ENCODE measurements around the gene TOM1.

Gene TOM1

GRCh38 chr22:35375526-35375925 is 75.8 kb downstream of the TOM1 start:
- Histone ChIP-seq H3K14ac (ENCODE audit: low read length) (no peak overlapping the region), H3K79me1 (ENCODE audit: low read length) (peaks cover 40% of the 10 kb centered on the region), H4K91ac (ENCODE audit: low read depth, low read length) (peak overlapping the region; percentile 7), H3K27ac (ENCODE audit: low read depth, low read length) (no peak overlapping the region), H3K9me3 (ENCODE audit: insufficient read depth, low read depth, low read length) (peaks cover 2% of the 10 kb centered on the region), H3K27me3 (ENCODE audit: insufficient read depth, low read length) (no peaks in the 10 kb centered on the region), H3K9ac (ENCODE audit: low read length) (no peak overlapping the region), H3K36me3 (ENCODE audit: control insufficient read depth in 1 of 2, insufficient read depth in 2 of 2, low read length in 2 of 2) (no peaks in the 10 kb centered on the region), H3K18ac (ENCODE audit: low read length) (no peak overlapping the region), H3K4ac (ENCODE audit: low read depth, low read length) (no peak overlapping the region), H3K4me2 (ENCODE audit: low read length) (no peak overlapping the region), H2AFZ (ENCODE audit: insufficient read depth, low read length, poor library complexity) (no peak overlapping the region), H2AK5ac (ENCODE audit: low read length) (no peak overlapping the region), H4K8ac (ENCODE audit: low read depth, low read length) (no peak overlapping the region), H2BK12ac (ENCODE audit: low read length) (peak overlapping the region; percentile 86), H2BK120ac (ENCODE audit: insufficient read depth, low read length, poor library complexity) (no peak overlapping the region), H2BK5ac (ENCODE audit: low read depth, low read length, poor library complexity) (no peak overlapping the region), H3K79me2 (ENCODE audit: control insufficient read depth, insufficient read depth, low read length, poor library complexity) (peaks cover 6% of the 10 kb centered on the region), H3K4me1 (ENCODE audit: control insufficient read depth in 1 of 2, insufficient read depth in 2 of 2, low read length in 2 of 2) (peaks cover 24 to 33% of the 10 kb centered on the region in 2 experiments), H3K23ac (ENCODE audit: low read length) (no peak overlapping the region), H3K4me3 (ENCODE audit: low read depth, low read length) (no peak overlapping the region), H4K12ac (ENCODE audit: low read depth, low read length) (no peak overlapping the region)
- DNase-seq, result no peak
- no CpG with 5 or more reads among the region's 8 CpGs for WGBS (ENCODE audit: extremely low coverage, insufficient coverage, insufficient read length)

GRCh38 chr22:35376728-35377472 is 77.2 kb downstream of the TOM1 start:
- Histone ChIP-seq H4K8ac (ENCODE audit: low read depth, low read length) (peak overlapping the region; percentile 75), H3K18ac (ENCODE audit: low read length) (peak overlapping the region; percentile 62), H3K23ac (ENCODE audit: low read length) (no peak overlapping the region), H2BK120ac (ENCODE audit: insufficient read depth, low read length, poor library complexity) (peak overlapping the region; percentile 80), H4K12ac (ENCODE audit: low read depth, low read length) (peak overlapping the region; percentile 48), H2AK5ac (ENCODE audit: low read length) (peak overlapping the region; percentile 38), H3K4ac (ENCODE audit: low read depth, low read length) (peak overlapping the region; percentile 54), H3K9me3 (ENCODE audit: insufficient read depth, low read depth, low read length) (peaks cover 2% of the 10 kb centered on the region), H3K27ac (ENCODE audit: low read depth, low read length) (peak overlapping the region; percentile 69), H3K4me3 (ENCODE audit: low read depth, low read length) (no peak overlapping the region), H3K4me2 (ENCODE audit: low read length) (peak overlapping the region; percentile 48), H4K91ac (ENCODE audit: low read depth, low read length) (peak overlapping the region; percentile 87), H2AFZ (ENCODE audit: insufficient read depth, low read length, poor library complexity) (peak overlapping the region; percentile 12), H3K4me1 (ENCODE audit: control insufficient read depth in 1 of 2, insufficient read depth in 2 of 2, low read length in 2 of 2) (peaks cover 26 to 36% of the 10 kb centered on the region in 2 experiments), H3K27me3 (ENCODE audit: insufficient read depth, low read length) (no peaks in the 10 kb centered on the region), H3K36me3 (ENCODE audit: control insufficient read depth in 1 of 2, insufficient read depth in 2 of 2, low read length in 2 of 2) (no peaks in the 10 kb centered on the region), H2BK12ac (ENCODE audit: low read length) (peak overlapping the region; percentile 48), H2BK5ac (ENCODE audit: low read depth, low read length, poor library complexity) (peak overlapping the region; percentile 85), H3K79me1 (ENCODE audit: low read length) (peaks cover 50% of the 10 kb centered on the region), H3K79me2 (ENCODE audit: control insufficient read depth, insufficient read depth, low read length, poor library complexity) (peaks cover 10% of the 10 kb centered on the region), H3K9ac (ENCODE audit: low read length) (no peak overlapping the region), H3K14ac (ENCODE audit: low read length) (peak overlapping the region; percentile 59)
- no CpG with 5 or more reads among the region's 17 CpGs for whole genome bisulfite sequencing (ENCODE audit: extremely low coverage, insufficient coverage, insufficient read length)
- peak; percentile 97 to 99 for DNase-seq

- DNase-seq, result no peak
These were observed 78.0 kb downstream of the TOM1 start for GRCh38 chr22:35377735-35378134.

GRCh38 chr22:35378621-35379020 is 78.9 kb downstream of the TOM1 start:
- H3K4me1 ChIP-seq (ENCODE audit: control insufficient read depth in 1 of 2, insufficient read depth in 2 of 2, low read length in 2 of 2), result peaks cover 22 to 33% of the 10 kb centered on the region in 2 experiments
- no peak overlapping the region for H4K12ac ChIP-seq (ENCODE audit: low read depth, low read length)
- peak overlapping the region; percentile 57 for H3K18ac ChIP-seq (ENCODE audit: low read length)
- H3K27ac ChIP-seq (ENCODE audit: low read depth, low read length), result peak overlapping the region; percentile 90
- no peak overlapping the region for H3K4me3 ChIP-seq (ENCODE audit: low read depth, low read length)
- peaks cover 7% of the 10 kb centered on the region for H3K79me2 ChIP-seq (ENCODE audit: control insufficient read depth, insufficient read depth, low read length, poor library complexity)
- peak in 1 of 2 donors; percentile 43 for DNase-seq
- no CpG with 5 or more reads among the region's 3 CpGs for WGBS (ENCODE audit: extremely low coverage, insufficient coverage, insufficient read length)
- peak overlapping the region; percentile 87 for H4K91ac ChIP-seq (ENCODE audit: low read depth, low read length)
- no peak overlapping the region for H3K4ac ChIP-seq (ENCODE audit: low read depth, low read length)
- no peak overlapping the region for H2AK5ac ChIP-seq (ENCODE audit: low read length)
- no peaks in the 10 kb centered on the region for H3K9me3 ChIP-seq (ENCODE audit: insufficient read depth, low read depth, low read length)
- H2BK12ac ChIP-seq (ENCODE audit: low read length), result peak overlapping the region; percentile 63
- no peak overlapping the region for H3K9ac ChIP-seq (ENCODE audit: low read length)
- H2BK120ac ChIP-seq (ENCODE audit: insufficient read depth, low read length, poor library complexity), result peak overlapping the region; percentile 61
- peak overlapping the region; percentile 64 for H3K14ac ChIP-seq (ENCODE audit: low read length)
- peaks cover 43% of the 10 kb centered on the region for H3K79me1 ChIP-seq (ENCODE audit: low read length)
- H4K8ac ChIP-seq (ENCODE audit: low read depth, low read length), result peak overlapping the region; percentile 44
- H2BK5ac ChIP-seq (ENCODE audit: low read depth, low read length, poor library complexity), result peak overlapping the region; percentile 67
- no peak overlapping the region for H3K23ac ChIP-seq (ENCODE audit: low read length)
- peaks cover 6 to 7% of the 10 kb centered on the region in 2 experiments for H3K36me3 ChIP-seq (ENCODE audit: control insufficient read depth in 1 of 2, insufficient read depth in 2 of 2, low read length in 2 of 2)
- no peaks in the 10 kb centered on the region for H3K27me3 ChIP-seq (ENCODE audit: insufficient read depth, low read length)
- no peak overlapping the region for H3K4me2 ChIP-seq (ENCODE audit: low read length)
- no peak overlapping the region for H2AFZ ChIP-seq (ENCODE audit: insufficient read depth, low read length, poor library complexity)

More at GRCh38 chr22:35377735-35378134, 78.0 kb downstream of the TOM1 start:
- H3K4me3 ChIP-seq (ENCODE audit: low read depth, low read length), result no peak overlapping the region
- H3K79me1 ChIP-seq (ENCODE audit: low read length), result peaks cover 45% of the 10 kb centered on the region
- H2BK120ac ChIP-seq (ENCODE audit: insufficient read depth, low read length, poor library complexity), result peak overlapping the region; percentile 84
- peaks cover 7% of the 10 kb centered on the region for H3K79me2 ChIP-seq (ENCODE audit: control insufficient read depth, insufficient read depth, low read length, poor library complexity)
- H3K4ac ChIP-seq (ENCODE audit: low read depth, low read length), result peak overlapping the region; percentile 39
- H3K27ac ChIP-seq (ENCODE audit: low read depth, low read length), result peak overlapping the region; percentile 42
- H3K9me3 ChIP-seq (ENCODE audit: insufficient read depth, low read depth, low read length), result no peaks in the 10 kb centered on the region
- H3K4me1 ChIP-seq (ENCODE audit: control insufficient read depth in 1 of 2, insufficient read depth in 2 of 2, low read length in 2 of 2), result peaks cover 22 to 33% of the 10 kb centered on the region in 2 experiments
- H2AK5ac ChIP-seq (ENCODE audit: low read length), result peak overlapping the region; percentile 63
- WGBS (ENCODE audit: extremely low coverage, insufficient coverage, insufficient read length), result no CpG with 5 or more reads among the region's 3 CpGs
- H3K27me3 ChIP-seq (ENCODE audit: insufficient read depth, low read length), result no peaks in the 10 kb centered on the region
- peak overlapping the region; percentile 30 for H3K18ac ChIP-seq (ENCODE audit: low read length)
- H2AFZ ChIP-seq (ENCODE audit: insufficient read depth, low read length, poor library complexity), result no peak overlapping the region
- H4K8ac ChIP-seq (ENCODE audit: low read depth, low read length), result no peak overlapping the region
- H3K14ac ChIP-seq (ENCODE audit: low read length), result peak overlapping the region; percentile 8
- no peak overlapping the region for H3K4me2 ChIP-seq (ENCODE audit: low read length)
- no peak overlapping the region for H2BK5ac ChIP-seq (ENCODE audit: low read depth, low read length, poor library complexity)
- H2BK12ac ChIP-seq (ENCODE audit: low read length), result peak overlapping the region; percentile 20
- no peak overlapping the region for H3K23ac ChIP-seq (ENCODE audit: low read length)
- H4K12ac ChIP-seq (ENCODE audit: low read depth, low read length), result no peak overlapping the region
- H3K9ac ChIP-seq (ENCODE audit: low read length), result no peak overlapping the region
- H3K36me3 ChIP-seq (ENCODE audit: control insufficient read depth in 1 of 2, insufficient read depth in 2 of 2, low read length in 2 of 2), result no peaks in the 10 kb centered on the region
- peak overlapping the region; percentile 87 for H4K91ac ChIP-seq (ENCODE audit: low read depth, low read length)
